Body of pancreas (tissue), 4 donors: ENCODE measurements around the gene FNDC3B.

Experiments used
- POLR2A ChIP-seq, 3 donors: fragments of 450-650 bp; IDR thresholded peaks; one replicate each; pipeline ENCODE4 v1.6.1; 2016; ENCODE audit warnings: antibody characterized with exemption in 3 of 3, mild to moderate bottlenecking in 2 of 3
- TF ChIP-seq, protein P1 (sequence below), 7 experiments: fragments of 450-650 bp in 4 of 7; fragments of 200-600 bp in 3 of 7; sonication (generic) in 3 of 7; IDR thresholded peaks; one replicate each; pipeline ENCODE4 v1.5.1; 2016 to 2019; ENCODE audit warnings: antibody characterized with exemption in 7 of 7

DNA sequence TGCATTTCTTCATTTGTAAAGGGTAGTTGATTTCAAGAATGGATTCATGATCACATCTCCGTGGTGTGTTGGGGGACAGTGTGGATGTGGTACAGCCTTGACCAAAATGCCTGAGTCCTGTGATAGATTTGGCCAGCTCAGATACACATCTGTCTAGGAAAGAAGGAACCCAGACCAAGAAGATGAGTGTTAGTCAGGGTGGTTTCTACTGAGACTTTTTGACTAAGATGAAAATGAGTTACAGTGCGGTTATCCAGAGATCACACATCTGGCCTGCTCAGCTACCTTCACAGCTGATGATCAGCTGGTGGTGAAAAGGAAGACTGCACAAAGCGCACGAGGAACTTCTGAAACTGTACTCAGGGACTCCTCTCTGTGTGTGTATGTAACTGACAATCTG lies 68.0 kb downstream of the FNDC3B start:
- TF ChIP-seq, protein P1, sequence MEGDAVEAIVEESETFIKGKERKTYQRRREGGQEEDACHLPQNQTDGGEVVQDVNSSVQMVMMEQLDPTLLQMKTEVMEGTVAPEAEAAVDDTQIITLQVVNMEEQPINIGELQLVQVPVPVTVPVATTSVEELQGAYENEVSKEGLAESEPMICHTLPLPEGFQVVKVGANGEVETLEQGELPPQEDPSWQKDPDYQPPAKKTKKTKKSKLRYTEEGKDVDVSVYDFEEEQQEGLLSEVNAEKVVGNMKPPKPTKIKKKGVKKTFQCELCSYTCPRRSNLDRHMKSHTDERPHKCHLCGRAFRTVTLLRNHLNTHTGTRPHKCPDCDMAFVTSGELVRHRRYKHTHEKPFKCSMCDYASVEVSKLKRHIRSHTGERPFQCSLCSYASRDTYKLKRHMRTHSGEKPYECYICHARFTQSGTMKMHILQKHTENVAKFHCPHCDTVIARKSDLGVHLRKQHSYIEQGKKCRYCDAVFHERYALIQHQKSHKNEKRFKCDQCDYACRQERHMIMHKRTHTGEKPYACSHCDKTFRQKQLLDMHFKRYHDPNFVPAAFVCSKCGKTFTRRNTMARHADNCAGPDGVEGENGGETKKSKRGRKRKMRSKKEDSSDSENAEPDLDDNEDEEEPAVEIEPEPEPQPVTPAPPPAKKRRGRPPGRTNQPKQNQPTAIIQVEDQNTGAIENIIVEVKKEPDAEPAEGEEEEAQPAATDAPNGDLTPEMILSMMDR (IDR thresholded peaks at IDR 0.05), result no peak
- no peak for TF ChIP-seq POLR2A (IDR thresholded peaks at IDR 0.05)
